Heart left ventricle (tissue), 13 donors: ENCODE measurements around the gene LTBP4.

Experiments
- POLR2A ChIP-seq, 2 donors: fragments of 450-650 bp; IDR thresholded peaks; one replicate each; pipeline ENCODE4 v1.6.1; 2017; ENCODE audit warnings: antibody characterized with exemption in 2 of 2, mild to moderate bottlenecking in 2 of 2, moderate library complexity in 2 of 2
- TF ChIP-seq, protein P1 (sequence below), 12 donors: fragments of 200-600 bp; sonication (generic) in 4 of 12; IDR thresholded peaks; one replicate each; pipeline versions ENCODE4 v1.5.0 to v1.8.0; 2018 to 2022; ENCODE audit warnings: antibody characterized with exemption in 12 of 12, mild to moderate bottlenecking in 5 of 12
- donor health status: ischemic (EF 13 %, LVEDD 7.1; RV severe dilation, severe dysfunction).
- donor health status: DM: no; HTN: yes; CAD: no.
- donor health status: DM: no; HTN: no; CAD: no.
- donor health status: ischemic (EF 25% LVEDD 6.9; RV normal size, moderate dysfunction).
- donor health status: ischemic (EF 25% LVEDD 5.7; RV mildly dilated, moderate dysfunction).
- donor health status: ischemic (EF 35%, LVEDD 5.7; RV mildly dilated, moderate dysfunction).
- donor health status: nonischemic (EF 11% LVEDD 7.7; RV severe dilation, severe dysfunction).
- donor health status: DM: yes; HTN: yes; CAD: no.
- donor health status: PGD.
- donor health status: ischemic (EF 29% LVEDD 5.4; RV normal size, mild dysfunction).
- donor health status: nonischemic (EF 23%, LVEDD 6.1; RV moderate dilation, normal function).

DNA sequence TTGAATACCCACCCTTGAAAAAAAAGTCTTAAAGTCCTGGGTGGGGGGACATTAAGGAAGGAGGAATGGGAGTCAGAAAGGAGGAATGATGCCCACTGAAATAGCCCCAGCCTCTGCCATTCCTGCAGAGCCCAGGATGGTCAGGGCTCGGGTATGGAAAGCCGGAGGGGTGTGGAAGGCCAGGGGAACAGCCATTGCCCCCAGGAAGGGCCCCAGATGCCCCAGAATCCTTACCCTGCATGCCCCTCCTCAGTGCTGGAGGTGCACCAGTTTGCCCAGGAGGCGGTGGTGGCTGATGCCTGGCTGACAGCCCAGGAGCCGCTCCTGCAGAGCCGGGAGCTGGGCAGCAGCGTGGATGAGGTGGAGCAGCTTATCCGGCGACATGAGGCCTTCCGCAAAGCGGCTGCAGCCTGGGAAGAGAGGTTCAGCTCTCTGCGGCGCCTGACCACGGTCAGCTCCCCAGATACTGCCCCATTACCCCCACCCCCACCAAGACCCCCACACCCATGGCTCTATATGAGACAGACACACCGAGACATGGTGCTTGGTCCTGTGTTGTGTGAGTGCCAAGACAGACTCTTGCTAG lies 35.2 kb upstream of the LTBP4 start:
- TF ChIP-seq, protein P1, sequence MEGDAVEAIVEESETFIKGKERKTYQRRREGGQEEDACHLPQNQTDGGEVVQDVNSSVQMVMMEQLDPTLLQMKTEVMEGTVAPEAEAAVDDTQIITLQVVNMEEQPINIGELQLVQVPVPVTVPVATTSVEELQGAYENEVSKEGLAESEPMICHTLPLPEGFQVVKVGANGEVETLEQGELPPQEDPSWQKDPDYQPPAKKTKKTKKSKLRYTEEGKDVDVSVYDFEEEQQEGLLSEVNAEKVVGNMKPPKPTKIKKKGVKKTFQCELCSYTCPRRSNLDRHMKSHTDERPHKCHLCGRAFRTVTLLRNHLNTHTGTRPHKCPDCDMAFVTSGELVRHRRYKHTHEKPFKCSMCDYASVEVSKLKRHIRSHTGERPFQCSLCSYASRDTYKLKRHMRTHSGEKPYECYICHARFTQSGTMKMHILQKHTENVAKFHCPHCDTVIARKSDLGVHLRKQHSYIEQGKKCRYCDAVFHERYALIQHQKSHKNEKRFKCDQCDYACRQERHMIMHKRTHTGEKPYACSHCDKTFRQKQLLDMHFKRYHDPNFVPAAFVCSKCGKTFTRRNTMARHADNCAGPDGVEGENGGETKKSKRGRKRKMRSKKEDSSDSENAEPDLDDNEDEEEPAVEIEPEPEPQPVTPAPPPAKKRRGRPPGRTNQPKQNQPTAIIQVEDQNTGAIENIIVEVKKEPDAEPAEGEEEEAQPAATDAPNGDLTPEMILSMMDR (IDR thresholded peaks at IDR 0.05): no peak
- TF ChIP-seq POLR2A (IDR thresholded peaks at IDR 0.05): no peak
